ENCODE results near the gene HHAT. TPM values are rescaled to one million over a fixed set of nuclear protein-coding genes. Genes with fewer than 3 reads are reported as not detected.

The HHAT gene
- polyA plus RNA-seq, 1 donor (not counting 4 experiments of a cell fraction or from before 2014, with no cell fraction given): 3.8 TPM

DNA sequence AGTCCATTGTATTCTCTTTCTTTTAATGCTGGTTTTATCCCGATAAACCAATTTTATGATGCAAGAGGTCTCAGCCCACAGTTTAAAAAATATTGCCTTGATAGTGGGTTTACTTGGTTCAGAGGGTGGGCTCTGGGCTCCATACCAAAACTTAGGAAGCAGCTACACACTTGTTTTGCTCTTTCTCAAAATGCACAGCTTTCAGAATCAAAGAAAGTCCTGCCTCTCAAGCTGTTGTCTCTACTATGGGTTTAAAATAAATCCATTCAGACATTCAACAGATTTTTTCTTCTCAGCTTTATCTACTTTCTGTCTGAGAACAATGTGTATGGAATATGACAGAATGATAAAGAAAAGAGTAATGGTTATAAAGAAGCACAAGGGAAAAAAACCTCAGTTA is 14.8 kb upstream of the HHAT start:
- Histone ChIP-seq H3K9me1 (ENCODE audit: control insufficient read depth, extremely low read depth, insufficient read depth, low read length) (no peaks in the 10 kb centered on the region), H3K4me3 (ENCODE audit: control insufficient read depth in 2 of 3, extremely low read depth in 1 of 3, insufficient read depth in 2 of 3, low read depth in 1 of 3, low read length in 3 of 3) (no peak overlapping the region), H4K20me1 (ENCODE audit: control insufficient read depth, extremely low read depth, insufficient read depth, low read length) (no peaks in the 10 kb centered on the region), H3K27ac (ENCODE audit: control insufficient read depth, insufficient read depth, low read length) (no peak overlapping the region), H3K36me3 (ENCODE audit: control insufficient read depth in 2 of 2, extremely low read depth in 1 of 2, insufficient read depth in 2 of 2, low read length in 2 of 2) (no peaks in the 10 kb centered on the region), H3K4me1 (ENCODE audit: control insufficient read depth, extremely low read depth, insufficient read depth, low read length) (peaks cover 4% of the 10 kb centered on the region), H3K9ac (ENCODE audit: control insufficient read depth, extremely low read depth, insufficient read depth, low read length) (no peak overlapping the region), H2AFZ (ENCODE audit: control insufficient read depth, low read length) (no peak overlapping the region), H3K9me3 (ENCODE audit: control insufficient read depth, low read depth, low read length) (no peaks in the 10 kb centered on the region), H3K79me2 (ENCODE audit: control insufficient read depth, insufficient read depth, low read length) (no peaks in the 10 kb centered on the region), H3K4me2 (ENCODE audit: control insufficient read depth, extremely low read depth, insufficient read depth, low read depth, low read length) (no peak overlapping the region), H3K27me3 (ENCODE audit: control insufficient read depth, extremely low read depth, insufficient read depth, low read length) (peaks cover 5% of the 10 kb centered on the region)
- DNase-seq (ENCODE audit: low read depth, low spot score): no peak
- TF ChIP-seq, protein P1, sequence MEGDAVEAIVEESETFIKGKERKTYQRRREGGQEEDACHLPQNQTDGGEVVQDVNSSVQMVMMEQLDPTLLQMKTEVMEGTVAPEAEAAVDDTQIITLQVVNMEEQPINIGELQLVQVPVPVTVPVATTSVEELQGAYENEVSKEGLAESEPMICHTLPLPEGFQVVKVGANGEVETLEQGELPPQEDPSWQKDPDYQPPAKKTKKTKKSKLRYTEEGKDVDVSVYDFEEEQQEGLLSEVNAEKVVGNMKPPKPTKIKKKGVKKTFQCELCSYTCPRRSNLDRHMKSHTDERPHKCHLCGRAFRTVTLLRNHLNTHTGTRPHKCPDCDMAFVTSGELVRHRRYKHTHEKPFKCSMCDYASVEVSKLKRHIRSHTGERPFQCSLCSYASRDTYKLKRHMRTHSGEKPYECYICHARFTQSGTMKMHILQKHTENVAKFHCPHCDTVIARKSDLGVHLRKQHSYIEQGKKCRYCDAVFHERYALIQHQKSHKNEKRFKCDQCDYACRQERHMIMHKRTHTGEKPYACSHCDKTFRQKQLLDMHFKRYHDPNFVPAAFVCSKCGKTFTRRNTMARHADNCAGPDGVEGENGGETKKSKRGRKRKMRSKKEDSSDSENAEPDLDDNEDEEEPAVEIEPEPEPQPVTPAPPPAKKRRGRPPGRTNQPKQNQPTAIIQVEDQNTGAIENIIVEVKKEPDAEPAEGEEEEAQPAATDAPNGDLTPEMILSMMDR (optimal IDR thresholded peaks at IDR 0.05 in 1 of 3, IDR thresholded peaks at IDR 0.05 in 1 of 3, conservative IDR thresholded peaks at IDR 0.05 in 1 of 3; ENCODE audit: extremely low read depth in 1 of 3, insufficient read depth in 2 of 3, low read length in 3 of 3): no peak
- no peak for TF ChIP-seq EZH2 (IDR thresholded peaks at IDR 0.05; ENCODE audit: low read length)
- dilution Hi-C loops (cut with MboI; ENCODE audit: extremely low pct_ligation_motif_present, low sequenced_read_pairs): no loop called here
- FAIRE-seq: no peak

DNA sequence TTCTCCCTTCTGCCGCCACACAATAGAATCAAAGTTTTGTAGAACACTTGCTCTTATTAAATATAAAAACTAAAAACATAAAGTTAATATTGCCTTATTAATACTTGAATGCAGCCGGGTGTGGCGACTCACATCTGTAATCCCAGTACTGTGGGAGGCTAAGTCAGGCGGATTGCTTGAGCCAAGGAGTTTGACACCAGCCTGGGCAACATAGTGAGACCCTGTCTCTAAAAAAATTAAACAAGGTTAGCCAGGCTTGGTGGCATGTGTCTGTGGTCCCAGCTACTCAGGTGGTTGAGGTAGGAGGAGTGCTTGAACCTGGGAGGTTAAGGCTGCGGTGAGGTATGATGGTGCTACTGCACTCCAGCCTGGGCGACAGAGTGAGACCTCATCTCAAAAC is 13.2 kb upstream of the HHAT start:
- TF ChIP-seq EZH2 (IDR thresholded peaks at IDR 0.05; ENCODE audit: low read length): no peak
- TF ChIP-seq, protein P1 (optimal IDR thresholded peaks at IDR 0.05 in 1 of 3, IDR thresholded peaks at IDR 0.05 in 1 of 3, conservative IDR thresholded peaks at IDR 0.05 in 1 of 3; ENCODE audit: extremely low read depth in 1 of 3, insufficient read depth in 2 of 3, low read length in 3 of 3): no peak
- Histone ChIP-seq H4K20me1 (ENCODE audit: control insufficient read depth, extremely low read depth, insufficient read depth, low read length) (no peaks in the 10 kb centered on the region), H3K27me3 (ENCODE audit: control insufficient read depth, extremely low read depth, insufficient read depth, low read length) (peaks cover 5% of the 10 kb centered on the region), H3K9ac (ENCODE audit: control insufficient read depth, extremely low read depth, insufficient read depth, low read length) (no peak overlapping the region), H3K27ac (ENCODE audit: control insufficient read depth, insufficient read depth, low read length) (no peak overlapping the region), H3K4me2 (ENCODE audit: control insufficient read depth, extremely low read depth, insufficient read depth, low read depth, low read length) (no peak overlapping the region), H3K36me3 (ENCODE audit: control insufficient read depth in 2 of 2, extremely low read depth in 1 of 2, insufficient read depth in 2 of 2, low read length in 2 of 2) (no peaks in the 10 kb centered on the region), H3K9me1 (ENCODE audit: control insufficient read depth, extremely low read depth, insufficient read depth, low read length) (no peaks in the 10 kb centered on the region), H3K79me2 (ENCODE audit: control insufficient read depth, insufficient read depth, low read length) (no peaks in the 10 kb centered on the region), H3K9me3 (ENCODE audit: control insufficient read depth, low read depth, low read length) (no peaks in the 10 kb centered on the region), H3K4me1 (ENCODE audit: control insufficient read depth, extremely low read depth, insufficient read depth, low read length) (peaks cover 5% of the 10 kb centered on the region), H2AFZ (ENCODE audit: control insufficient read depth, low read length) (no peak overlapping the region), H3K4me3 (ENCODE audit: control insufficient read depth in 2 of 3, extremely low read depth in 1 of 3, insufficient read depth in 2 of 3, low read depth in 1 of 3, low read length in 3 of 3) (no peak overlapping the region)
- dilution Hi-C loops (cut with MboI; ENCODE audit: extremely low pct_ligation_motif_present, low sequenced_read_pairs): no loop called here
- FAIRE-seq: no peak
- DNase-seq (ENCODE audit: low read depth, low spot score): no peak
